HG03280 (cell line): ENCODE results near the gene AGPS.

Source experiments
- ATAC-seq: cut with Tn5 transposase; IDR thresholded peaks from one replicate; pipeline ENCODE4 v1.9.1; 2021; ENCODE audit warnings: mild to moderate bottlenecking, moderate library complexity; ENCODE audit not compliant: unreplicated experiment

AGPS gene

DNA sequence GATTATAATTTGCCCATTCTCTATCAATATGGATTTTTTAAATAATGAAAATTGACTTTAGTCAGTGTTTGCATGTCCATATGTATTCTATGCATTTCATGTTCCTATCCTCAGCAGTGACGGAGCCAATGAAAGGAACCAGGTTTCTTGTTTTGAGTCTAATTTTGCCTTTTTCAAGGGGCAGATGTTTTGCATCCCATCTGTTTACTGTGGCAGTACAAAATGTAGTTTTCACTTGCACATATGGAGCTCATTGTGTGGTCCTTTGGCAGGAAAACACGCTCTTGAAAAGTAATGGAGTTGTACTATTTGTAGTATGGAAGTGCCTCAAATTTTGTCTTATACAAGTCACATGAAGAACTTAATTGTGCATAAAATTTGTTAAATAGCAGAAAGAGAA, 127.8 kb downstream of the AGPS start:
- ATAC-seq = no peak

DNA sequence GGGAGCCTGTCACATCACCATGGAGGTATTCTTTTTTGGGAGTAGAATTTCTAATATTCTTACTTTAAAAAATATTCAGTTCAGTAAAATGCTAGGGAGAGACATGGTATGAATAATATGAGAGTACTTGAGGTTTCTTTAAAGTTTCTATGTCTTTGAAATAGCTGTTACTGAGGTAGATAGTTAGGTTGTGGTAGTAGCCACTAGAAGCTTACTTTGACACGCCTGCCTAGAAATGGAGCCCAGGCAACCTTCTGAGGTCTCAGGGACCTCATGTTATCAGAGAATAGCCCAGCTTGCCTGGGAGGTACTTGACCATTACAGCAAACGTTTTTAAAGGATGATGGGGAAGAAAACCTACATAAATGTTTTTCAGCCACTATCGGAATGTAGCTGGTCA, 131.2 kb downstream of the AGPS start:
- ATAC-seq = no peak

DNA sequence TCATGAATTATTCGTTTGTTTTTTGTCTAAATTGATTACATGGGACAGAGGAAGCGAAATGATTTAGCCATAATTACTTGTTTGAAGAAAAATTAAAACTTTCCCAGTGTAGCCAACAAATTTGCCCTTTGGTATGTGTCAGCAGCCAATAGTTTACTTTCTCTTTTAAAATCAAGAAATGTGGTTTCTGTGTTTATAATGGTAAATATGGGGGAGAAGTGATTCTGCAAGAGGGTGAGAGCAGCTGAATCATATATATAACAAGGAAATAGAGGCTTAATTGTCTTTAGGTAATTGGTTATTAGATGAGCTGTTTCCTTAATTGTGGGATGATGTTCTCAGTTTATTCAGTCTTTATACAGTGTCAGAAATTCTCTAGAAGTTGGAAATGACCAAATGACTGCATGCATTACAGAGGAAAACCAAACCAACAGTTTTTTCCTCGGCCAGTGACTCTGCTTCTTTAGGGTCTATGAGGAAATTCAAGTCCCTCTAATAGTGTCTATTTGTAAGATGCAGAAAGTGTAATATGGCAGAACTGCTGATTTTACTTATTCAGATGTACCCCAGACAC, 132.9 kb downstream of the AGPS start:
- no peak for ATAC-seq

DNA sequence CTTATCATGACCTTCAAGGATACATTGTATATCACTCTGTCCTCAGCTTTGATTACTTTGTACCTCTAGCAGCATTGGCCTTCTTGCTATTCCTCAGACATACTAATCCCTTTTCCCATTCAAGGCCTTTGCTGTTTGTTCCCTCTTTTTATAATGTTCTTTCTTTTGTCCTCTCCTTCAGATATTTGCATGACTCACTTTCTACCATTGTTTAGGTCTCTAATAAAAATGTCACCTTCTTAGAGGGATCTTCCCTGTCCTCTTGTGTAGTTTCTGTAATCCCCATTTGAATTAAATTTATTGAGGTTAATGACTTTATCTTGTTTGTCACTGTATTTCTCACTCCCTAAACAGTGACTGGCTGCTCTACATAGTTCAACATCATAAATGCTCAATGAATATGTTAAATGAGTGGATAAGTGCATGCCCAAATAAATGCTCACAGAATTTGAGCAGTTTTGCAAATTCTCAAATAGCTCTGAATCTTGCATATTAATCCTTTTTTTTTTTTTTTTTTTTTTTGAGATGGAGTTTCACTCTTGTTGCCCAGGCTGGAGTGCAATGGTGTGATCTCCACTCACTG, 135.9 kb downstream of the AGPS start:
- ATAC-seq = no peak

DNA sequence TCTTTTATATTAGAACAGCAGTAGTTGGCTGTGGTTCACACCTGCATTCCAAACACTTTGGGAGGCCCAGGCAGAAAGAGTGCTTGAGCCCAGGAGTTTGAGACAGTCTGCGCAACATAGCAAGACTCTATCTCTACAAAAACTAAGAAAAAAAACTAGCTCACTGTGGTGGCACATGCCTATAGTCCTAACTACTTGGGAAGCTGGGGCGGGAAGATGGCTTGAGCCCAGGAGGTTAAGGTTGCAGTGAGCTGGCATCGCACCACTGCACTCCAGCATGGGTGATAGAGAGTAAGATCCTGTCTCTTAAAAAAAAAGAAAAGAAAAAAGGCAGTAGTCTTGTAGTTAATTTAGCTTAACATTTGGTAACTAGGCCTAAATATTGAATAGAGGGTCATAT, 136.6 kb downstream of the AGPS start:
- no peak for ATAC-seq

DNA sequence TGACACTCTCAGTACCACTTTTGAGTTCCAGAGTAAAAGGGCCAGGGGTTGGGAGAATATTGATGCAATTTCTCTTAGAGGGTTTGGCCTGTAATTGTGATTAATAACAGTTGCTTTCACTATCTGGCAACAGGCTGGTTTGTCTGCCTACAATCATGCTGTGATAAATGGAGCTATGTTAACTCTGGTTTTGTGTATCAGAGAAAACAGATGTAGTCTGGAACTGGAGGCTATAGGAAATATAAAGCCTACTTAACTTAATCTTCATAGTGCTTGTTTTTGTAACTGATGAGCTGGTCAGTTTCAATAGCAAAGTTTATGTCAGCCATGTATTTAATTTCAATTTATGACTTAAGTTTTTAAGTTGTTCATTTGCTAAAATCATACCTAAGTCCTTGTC, 138.0 kb downstream of the AGPS start:
- ATAC-seq = no peak

DNA sequence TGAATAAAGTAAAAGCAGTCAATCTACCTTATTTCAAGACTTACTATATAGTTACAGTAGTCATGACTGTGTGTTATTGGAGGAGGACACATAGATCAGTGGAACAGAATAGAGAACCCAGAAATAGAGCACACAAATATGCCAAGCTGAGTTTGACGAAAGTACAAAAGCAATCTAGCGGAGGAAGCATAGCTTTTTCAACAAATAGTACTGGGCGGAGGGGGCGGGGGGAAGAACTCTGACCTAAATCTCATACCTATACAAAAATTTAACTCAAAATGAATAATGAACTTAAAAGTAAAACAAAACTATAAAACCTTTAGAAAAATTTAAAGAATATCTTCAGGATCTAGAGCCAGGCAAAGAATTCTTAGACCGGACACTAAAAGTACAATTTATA, 139.1 kb downstream of the AGPS start:
- ATAC-seq = no peak

DNA sequence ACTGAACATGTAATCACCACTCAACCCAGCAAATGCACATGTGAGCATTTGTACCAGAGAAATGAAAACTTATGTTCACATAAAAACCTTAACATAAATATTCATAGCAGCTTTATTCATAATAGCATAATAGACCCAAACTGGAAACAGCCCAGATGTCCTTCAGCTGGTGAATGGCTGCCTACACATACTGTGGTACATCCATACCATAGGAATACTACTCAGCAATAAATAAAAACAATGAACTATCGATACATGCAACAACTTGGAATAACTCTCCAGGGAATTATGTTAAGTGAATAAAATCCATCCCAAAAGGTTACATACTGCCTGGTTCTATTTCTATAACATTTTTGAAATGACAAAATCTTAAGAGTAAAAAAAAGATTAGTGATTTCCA, 140.0 kb downstream of the AGPS start:
- no peak for ATAC-seq

DNA sequence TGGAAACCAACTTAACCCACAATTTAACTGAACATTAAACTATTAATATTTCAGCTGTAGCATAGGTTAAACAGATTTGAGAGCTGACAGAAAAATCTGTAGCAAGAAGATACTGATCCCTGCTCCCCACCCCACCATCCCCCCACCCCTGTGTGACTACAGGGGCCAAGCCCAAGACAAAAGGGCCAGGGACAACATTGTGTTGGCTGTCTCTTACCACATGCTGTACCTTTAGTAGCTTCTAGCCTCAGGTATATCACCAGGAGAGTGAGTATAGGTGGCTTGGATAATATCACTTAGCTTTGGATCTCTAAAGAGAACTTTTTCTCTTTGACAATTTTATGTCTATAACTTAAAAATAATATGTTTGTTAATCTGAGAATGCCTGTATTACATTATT, 140.7 kb downstream of the AGPS start:
- no peak for ATAC-seq

DNA sequence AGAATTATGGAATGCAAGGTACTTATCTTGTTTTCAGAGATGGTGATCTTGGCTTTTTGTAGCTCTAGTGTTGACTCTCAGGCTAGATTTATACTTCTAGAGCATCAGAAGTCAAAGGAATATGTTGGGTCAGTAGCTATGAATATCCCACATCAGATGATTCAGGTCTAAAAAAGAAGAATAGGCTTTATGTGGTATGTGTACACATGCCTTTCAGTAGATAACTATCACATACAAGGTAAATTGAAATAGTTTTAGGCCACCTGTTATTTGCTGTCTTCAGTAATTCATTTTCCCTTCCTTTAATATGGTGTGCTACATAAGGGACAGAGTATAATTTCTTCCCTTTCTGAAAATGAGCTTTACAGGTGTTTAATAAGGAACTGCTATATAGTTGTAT, 142.4 kb downstream of the AGPS start:
- ATAC-seq = no peak

DNA sequence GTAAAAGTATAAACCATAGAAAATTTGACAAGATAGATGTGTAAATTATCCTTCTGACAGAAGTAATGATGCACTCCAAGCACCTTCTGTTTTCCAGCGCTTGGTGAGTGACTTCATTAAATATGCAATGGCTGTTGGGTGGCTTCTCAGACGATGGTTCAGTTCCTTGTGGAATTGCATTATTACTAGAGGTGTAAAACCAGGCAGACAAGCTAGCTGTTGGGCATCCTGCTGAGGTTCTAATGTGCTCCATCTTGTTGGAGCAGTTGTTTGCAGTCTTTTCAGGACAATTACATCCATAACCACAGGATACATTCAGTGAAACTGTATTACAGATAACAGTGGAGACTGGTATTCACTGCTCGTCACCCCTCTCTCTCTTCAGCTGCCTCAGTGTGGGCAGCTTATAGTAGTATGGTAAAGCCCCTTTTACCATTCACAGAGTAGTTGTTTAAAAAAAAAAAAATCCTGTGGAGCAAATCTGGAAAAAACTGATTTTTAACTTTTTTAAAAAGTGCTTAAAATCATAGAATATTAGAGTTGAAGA, 143.5 kb downstream of the AGPS start:
- no peak for ATAC-seq

DNA sequence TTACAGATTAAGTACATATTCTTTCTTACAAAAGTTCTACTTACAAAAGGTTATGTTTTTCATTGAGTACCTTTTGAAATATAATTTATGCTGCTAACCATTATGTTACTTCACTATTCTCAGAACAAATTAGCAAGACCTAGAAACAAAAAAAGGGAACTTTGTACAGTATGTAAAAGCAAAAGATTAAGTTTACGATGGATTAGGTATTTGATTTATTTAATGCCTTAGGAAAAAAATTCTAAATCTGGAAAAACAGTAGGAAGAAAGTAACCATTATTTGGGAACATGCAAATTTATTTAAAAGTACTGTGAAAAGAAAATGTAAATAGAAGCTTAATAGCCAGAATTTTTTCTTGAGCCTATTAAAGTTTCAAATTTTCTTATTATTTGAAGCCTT, 144.6 kb downstream of the AGPS start:
- ATAC-seq = no peak

DNA sequence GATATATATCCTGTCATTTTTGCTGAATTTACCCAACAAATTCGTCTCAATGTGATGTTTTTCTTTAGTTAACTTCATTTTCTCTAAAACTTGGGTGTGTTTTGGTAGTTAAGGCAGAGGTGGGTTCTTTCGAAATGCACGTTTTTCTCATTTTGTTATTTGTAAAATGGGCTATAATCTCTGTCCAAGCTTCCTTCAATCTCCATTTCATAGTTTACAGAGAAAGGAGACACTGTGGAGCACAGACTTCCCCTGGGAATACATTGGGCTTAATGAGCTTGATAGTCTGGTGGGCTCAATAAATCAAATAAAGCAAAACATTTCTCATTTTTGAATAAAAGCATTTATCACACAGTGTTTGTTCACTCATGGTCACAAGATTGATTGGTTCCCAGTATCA, 145.1 kb downstream of the AGPS start:
- ATAC-seq = no peak

DNA sequence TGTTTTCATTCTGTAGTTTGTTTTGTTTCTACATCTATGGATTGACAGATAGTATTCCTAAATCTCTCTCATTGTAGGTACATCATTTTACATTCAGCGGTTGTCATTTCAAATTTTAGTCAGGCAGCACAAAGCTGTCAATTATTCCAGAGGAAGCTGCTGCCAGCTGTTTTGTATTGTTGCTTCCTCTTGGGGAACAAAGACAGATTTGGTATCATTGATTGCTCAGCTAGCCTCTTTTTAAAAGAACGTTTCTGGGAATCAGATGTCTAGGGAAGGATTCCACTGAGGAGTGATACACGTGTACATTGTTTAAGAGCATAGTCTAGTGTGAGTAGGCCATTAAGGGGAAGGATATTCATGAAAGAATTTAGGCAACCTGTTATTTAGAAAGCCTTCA, 145.8 kb downstream of the AGPS start:
- no peak for ATAC-seq

DNA sequence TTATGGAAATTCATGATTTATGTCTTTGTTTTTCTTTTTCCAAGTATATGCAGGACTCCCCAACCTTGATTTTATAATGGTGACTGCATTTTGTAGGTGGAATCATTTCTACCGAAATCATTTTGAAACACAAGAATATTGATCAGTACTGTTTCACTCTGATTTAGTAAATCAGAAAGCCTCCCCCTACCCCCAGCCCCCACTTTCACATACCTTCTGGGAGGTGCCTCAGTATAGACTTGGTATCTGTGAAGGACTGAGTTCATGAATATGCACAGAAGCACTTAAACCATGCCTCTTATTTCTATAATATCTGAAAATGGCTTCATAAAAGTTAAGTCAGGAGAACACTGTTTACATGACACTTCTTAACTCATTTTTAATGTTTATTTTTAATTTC, 147.7 kb downstream of the AGPS start:
- no peak for ATAC-seq

DNA sequence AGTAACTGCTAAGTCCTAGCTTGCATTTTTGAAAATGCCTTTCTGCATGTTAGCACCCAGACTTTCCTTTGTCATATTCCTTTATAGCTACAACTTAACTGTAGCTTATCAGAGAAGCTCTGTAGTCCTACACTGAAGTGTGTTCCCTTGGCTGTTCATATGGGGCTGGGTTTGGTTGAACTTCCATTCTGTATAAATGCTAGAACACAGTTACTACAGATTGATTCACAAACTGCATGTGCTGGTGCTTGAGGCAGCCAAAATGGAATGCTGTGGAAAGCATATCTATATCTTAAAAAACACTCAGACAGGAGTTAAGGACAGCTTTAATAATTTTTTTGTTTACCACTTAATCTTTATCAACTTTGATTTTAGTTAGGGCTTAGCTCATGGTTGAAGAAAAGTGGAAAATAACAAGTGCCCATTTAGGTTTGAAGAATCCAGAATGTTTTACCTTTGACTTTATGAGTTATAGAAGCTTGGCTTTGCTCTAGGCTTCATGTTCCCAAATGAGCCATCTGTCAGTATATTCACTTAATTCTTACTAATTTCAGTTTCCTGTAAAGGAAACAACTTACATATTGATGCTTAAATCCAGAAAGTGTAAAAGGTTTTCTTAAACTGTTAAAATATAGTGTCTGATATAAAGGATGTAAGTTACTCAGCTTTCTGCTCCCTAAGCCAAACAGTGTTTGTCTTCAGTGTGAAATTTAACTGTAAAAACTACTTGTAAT, 148.9 kb downstream of the AGPS start:
- ATAC-seq = no peak

DNA sequence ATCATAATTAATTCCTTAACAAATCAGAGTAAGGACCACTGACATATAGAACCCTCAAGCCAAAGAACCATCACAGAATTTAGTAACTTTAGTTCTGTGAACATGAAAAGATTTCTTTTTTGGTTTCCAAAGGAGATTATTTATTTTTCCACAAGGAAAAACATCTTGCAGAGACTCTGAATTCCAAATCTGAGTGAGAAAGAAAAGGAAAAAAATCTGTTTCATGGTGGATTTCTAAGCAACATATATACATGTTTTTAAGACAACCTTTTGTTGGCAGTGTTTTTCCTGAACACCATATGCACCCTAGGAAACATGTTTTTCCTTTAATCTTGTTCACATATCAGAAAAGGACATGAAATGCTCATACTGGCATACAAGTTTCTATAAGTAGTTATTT, 149.8 kb downstream of the AGPS start:
- no peak for ATAC-seq

DNA sequence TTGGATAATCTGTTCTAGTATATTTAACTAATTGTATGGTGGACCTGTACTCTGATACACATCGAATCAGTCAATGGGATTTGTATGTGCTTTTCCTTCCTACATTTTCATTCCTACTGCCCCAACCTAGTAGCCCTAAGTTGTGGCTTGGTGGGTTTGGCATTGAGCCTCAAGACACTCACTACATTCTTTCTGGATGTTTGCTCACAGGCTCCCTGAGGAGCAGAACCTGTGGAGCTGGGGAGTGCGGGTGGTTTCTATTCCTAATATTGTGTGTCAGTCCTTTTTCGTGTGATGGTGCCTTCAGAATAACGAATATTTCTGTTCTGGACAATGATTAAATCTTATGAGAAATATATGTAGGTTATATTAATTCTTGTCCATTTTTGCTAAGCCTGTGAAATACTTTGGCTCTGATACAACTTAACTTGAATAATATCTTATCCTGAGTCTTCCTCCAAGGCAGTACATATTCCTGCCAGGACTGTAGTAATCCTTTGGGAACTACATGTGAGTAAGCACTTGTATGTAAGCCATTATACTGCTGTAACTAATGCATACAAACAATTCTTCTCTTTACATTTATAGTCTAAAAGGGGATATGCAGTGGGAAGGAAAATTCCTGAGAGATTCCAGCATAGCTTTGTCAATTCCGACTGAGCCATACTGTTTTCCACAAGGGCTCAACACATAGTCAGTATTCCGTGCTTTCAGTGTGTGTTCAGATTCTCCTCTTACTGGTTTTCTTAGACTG, 150.6 kb downstream of the AGPS start:
- no peak for ATAC-seq

DNA sequence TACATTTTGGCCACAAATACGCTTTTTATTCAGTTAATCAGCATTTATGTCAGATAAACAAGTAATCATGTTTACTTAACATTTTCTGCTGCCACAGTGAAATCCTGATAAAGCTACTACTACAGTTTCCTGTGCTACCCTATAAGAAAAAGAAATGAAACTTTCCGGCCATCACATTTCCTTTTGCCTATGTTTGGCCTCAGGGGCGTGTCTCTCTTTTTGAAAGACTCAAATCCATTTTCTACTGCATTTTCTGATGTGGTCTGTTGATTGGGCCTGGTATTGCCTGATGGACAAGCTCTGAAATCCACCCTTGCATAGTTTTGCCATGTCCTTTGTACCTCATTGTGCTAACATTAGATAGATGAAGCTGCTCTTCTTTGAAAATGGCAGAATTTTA, 152.6 kb downstream of the AGPS start:
- no peak for ATAC-seq

DNA sequence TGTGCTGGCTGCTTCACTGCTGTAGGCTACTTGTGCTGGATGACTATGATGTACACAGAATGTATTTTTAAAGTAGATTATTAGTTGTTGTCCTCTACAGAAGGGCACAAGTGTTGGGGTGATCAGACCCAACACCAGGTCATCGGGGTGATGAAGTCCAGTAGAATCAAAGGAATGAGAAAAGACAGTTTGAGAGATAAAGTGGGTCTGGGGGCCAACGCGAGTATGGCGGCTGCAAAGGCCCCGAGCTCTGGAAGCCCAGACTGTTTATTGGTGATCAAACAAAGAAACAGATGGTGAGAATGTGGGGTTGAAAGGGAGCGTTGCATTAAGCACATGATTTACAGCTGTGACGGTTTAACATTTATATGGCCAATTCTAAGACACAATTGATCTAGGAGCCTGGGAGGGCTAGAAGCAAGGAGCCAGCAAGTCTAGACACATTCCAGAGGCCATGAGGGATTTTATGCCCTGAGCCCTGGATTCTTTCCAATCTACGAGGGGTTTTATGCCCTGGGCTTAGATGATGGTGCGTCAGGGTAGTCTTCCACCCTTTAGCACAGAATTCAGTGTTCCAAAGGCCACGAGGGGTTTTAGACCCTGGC, 153.5 kb downstream of the AGPS start:
- no peak for ATAC-seq

DNA sequence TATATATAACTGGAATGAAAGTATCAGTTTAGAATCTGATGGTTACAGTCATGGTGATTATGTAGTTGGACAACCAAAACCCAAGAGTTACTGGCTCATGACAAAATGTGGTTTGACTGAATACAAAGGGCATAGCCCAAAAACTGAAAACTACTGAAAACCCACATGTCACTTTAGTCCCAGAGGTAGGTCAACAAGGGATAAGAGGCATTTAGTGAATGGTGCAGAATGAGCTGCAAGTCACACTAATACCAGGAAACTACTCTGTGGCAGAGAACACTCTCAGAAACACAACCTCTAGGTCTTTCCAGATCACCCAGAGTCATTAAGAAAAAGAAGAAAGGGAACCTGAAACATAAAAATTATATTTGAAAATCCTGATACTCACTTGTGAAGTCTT, 154.5 kb downstream of the AGPS start:
- peak; percentile 83 for ATAC-seq
